ENCODE measurements around the gene CA9.

DNA sequence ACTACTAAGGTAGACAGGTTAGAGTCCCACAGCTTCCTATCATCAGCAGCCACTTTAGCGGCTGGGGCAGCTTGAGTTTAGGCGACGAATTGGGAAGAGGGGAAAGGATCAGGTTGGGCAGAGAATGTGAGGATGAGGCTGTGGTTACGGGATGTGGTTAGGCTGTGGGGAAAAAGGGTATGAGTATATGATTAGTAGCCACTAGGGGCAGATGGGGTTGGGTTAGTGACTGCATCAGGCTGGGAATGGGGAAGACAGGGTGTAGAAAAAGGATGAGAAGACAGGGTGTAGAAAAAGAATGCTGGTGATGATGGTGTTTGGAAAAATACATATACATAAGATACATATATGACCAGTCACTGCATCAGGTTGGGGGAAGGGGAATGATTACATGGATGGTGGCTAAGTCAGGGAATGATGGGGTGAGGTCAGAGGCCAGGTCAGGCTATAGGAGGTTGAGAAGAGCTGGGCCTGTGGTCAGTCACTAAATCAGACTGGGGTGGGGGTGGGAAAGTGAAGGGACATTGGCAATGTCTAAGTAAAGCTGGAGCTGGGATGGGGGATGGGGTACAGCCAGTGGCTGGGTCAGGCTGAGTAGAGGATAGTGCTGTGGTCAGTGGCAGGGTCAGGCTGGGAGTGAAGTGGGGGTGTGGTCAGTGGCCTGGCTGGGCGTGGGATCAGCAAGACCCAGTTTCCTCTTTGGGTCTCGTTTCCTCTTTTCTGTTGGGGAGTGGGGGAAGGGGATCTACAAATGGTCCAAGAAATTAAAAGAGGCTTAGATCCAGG lies 56.2 kb downstream of the CA9 start:
- no peak for TF ChIP-seq POLR2A (IDR thresholded peaks at IDR 0.05; ENCODE audit: low read length)
- no peak for TF ChIP-seq GATA1 (IDR thresholded peaks at IDR 0.05; ENCODE audit: low read depth, low read length)
